ENCODE results near the gene DKK1.

The DKK1 gene, protein sequence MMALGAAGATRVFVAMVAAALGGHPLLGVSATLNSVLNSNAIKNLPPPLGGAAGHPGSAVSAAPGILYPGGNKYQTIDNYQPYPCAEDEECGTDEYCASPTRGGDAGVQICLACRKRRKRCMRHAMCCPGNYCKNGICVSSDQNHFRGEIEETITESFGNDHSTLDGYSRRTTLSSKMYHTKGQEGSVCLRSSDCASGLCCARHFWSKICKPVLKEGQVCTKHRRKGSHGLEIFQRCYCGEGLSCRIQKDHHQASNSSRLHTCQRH

DNA sequence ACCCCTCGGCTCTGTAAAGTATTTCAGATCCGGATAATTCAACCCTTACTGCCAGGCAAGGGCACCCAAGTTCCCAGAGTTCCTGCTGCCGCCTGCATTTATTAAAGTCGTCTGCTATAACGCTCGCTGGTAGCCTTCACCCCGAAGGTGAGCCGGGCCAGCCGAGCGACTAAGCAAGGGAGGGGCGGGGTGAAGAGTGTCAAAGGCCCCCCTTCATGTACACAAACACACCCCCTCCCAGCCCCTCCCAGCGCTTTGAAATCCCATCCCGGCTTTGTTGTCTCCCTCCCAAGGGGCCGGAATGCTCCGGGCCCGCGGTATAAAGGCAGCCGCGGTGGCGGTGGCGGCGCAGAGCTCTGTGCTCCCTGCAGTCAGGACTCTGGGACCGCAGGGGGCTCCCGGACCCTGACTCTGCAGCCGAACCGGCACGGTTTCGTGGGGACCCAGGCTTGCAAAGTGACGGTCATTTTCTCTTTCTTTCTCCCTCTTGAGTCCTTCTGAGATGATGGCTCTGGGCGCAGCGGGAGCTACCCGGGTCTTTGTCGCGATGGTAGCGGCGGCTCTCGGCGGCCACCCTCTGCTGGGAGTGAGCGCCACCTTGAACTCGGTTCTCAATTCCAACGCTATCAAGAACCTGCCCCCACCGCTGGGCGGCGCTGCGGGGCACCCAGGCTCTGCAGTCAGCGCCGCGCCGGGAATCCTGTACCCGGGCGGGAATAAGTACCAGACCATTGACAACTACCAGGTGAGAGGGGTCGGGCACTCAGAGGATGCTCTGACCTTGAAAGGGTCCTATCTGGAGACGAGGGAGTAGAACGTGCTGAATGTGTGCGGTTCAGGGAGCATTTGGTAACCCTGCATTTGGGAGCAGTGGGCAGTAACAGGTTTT, at the start of gene DKK1:
Gene DKK1, plus strand, starts transcription at position 349 of the 889 bp plus-strand sequence. Its CDS starts 154 bp downstream, at position 503.
- Mint-ChIP-seq H3K27ac (peak within 1 kb of the TSS in 2 of 3 experiments; percentile 51 to 71), H3K36me3 (ENCODE audit: low read depth) (no peaks in the 10 kb centered on the region), H3K9me3 (no peaks in the 10 kb centered on the region), H3K4me3 (peak within 1 kb of the TSS; percentile 80 to 91 (median 89)), H3K27me3 (ENCODE audit: low read depth) (peaks cover 77% of the 10 kb centered on the region), H3K4me1 (peaks cover 16% of the 10 kb centered on the region)
- TF ChIP-seq, protein P1, sequence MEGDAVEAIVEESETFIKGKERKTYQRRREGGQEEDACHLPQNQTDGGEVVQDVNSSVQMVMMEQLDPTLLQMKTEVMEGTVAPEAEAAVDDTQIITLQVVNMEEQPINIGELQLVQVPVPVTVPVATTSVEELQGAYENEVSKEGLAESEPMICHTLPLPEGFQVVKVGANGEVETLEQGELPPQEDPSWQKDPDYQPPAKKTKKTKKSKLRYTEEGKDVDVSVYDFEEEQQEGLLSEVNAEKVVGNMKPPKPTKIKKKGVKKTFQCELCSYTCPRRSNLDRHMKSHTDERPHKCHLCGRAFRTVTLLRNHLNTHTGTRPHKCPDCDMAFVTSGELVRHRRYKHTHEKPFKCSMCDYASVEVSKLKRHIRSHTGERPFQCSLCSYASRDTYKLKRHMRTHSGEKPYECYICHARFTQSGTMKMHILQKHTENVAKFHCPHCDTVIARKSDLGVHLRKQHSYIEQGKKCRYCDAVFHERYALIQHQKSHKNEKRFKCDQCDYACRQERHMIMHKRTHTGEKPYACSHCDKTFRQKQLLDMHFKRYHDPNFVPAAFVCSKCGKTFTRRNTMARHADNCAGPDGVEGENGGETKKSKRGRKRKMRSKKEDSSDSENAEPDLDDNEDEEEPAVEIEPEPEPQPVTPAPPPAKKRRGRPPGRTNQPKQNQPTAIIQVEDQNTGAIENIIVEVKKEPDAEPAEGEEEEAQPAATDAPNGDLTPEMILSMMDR (IDR thresholded peaks at IDR 0.05; ENCODE audit: unreplicated experiment in 3 of 3): peak; percentile 55 to 77 (median 62)

DNA sequence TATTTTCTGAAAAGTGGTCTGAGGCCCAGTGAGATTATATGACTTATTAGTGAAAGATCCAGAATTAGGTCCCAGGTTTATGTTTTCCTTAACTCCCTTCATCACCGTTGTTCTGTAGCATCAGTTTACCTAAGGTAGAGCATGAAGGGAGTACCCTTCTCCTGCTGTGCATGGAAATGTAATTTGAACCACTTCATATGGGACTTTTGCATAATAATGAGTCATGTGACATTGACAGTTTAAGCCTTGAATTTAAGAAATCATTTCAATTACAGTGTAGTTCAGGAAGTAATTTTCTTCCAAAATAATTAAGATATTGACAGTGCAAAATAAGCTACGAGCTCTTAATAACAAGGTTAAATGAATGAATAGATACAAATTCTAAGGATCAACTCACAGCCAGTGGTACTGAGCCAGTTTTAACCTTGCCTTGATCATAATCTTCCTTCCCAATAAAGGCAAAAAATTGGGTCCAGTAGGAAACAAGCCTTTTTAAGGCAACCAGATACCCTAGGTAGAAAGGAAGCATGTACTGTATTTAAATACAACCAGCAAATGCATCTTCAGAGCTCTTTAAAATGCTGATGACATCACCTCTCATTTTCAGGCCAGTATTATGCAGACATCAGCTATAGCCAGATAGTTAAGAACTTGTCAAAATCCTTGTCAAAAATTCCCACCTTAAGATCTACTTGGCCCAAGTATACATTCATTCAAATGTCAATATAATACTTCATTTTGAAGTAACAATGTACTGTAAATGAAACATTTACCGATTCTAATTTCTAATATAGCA, 48.8 kb upstream of the DKK1 start:
- no peak overlapping the region for H3K4me3 Mint-ChIP-seq
- no peaks in the 10 kb centered on the region for H3K27me3 Mint-ChIP-seq (ENCODE audit: low read depth)
- no peak overlapping the region for H3K27ac Mint-ChIP-seq
- TF ChIP-seq, protein P1 (IDR thresholded peaks at IDR 0.05; ENCODE audit: unreplicated experiment in 3 of 3): no peak
- peaks cover 4% of the 10 kb centered on the region for H3K4me1 Mint-ChIP-seq
- H3K9me3 Mint-ChIP-seq: no peaks in the 10 kb centered on the region
- no peaks in the 10 kb centered on the region for H3K36me3 Mint-ChIP-seq (ENCODE audit: low read depth)

DNA sequence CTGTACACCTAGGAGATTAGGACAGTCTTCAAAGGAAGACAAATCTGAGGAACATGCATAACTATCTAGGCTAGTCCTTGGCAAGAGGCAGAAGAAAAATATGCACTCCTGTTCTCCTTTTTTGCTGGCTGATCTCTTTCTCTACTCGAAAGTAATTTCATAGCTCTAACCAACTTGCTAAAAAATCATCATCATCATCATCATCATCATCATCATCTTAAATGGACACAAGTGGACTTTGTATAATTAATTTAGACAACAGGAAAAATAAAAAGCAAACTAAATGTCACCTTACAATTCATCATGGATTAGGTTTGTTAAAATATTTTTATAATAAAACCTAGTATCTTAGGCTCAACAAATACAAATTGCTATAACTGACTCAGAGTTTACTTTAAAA, 47.2 kb upstream of the DKK1 start:
- no peak overlapping the region for H3K4me3 Mint-ChIP-seq
- no peaks in the 10 kb centered on the region for H3K36me3 Mint-ChIP-seq (ENCODE audit: low read depth)
- no peaks in the 10 kb centered on the region for H3K27me3 Mint-ChIP-seq (ENCODE audit: low read depth)
- H3K27ac Mint-ChIP-seq: no peak overlapping the region
- no peaks in the 10 kb centered on the region for H3K4me1 Mint-ChIP-seq
- TF ChIP-seq, protein P1 (IDR thresholded peaks at IDR 0.05; ENCODE audit: unreplicated experiment in 3 of 3): no peak
- H3K9me3 Mint-ChIP-seq: peaks cover 4% of the 10 kb centered on the region

DNA sequence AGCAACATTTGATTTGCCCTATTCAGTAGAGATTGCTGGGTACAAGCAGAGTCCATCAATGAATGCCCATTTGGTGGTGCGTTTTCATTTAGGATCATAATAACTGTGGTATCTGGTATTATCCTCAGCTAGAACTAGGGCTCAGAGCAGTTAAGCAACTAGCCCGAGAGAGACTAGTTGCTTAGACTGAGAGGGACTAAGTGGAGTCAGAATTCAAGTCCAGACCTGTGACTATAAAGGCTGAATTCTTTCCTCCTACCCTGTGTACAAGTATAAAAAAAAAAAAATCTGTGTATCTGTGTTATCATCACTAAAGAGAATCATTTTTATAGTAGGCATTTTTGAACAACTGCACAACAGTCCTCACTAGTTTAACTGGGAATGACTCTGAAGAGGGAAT, 45.3 kb upstream of the DKK1 start:
- no peak overlapping the region for H3K27ac Mint-ChIP-seq

DNA sequence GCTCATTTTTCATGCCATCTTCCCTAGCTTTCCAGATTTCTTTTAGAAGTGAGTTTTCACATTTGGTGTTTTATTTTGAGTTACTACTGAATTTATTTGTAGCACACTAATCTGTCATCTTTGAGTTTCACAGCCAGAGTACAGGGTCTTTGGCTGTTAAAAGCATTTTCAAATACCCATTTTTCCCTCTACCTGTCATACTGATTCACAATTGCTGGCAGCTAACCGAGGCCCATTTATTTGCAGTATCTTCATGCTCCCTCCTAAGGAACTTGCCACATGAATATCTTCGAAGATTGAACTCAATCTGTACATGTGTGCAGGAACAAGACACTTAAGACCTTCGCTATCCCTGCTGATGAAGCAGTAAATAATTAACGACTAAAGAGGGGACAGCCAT, 44.8 kb upstream of the DKK1 start:
- Mint-ChIP-seq H3K4me1 (no peaks in the 10 kb centered on the region), H3K27me3 (ENCODE audit: low read depth) (no peaks in the 10 kb centered on the region), H3K36me3 (ENCODE audit: low read depth) (peaks cover 2% of the 10 kb centered on the region), H3K4me3 (no peak overlapping the region), H3K9me3 (peaks cover 4% of the 10 kb centered on the region), H3K27ac (no peak overlapping the region)
- TF ChIP-seq, protein P1 (IDR thresholded peaks at IDR 0.05; ENCODE audit: unreplicated experiment in 3 of 3): no peak

More for the DNA sequence above, 45.3 kb upstream of the DKK1 start:
- Mint-ChIP-seq H3K4me3 (no peak overlapping the region), H3K36me3 (ENCODE audit: low read depth) (no peaks in the 10 kb centered on the region), H3K4me1 (no peaks in the 10 kb centered on the region), H3K9me3 (peaks cover 4% of the 10 kb centered on the region), H3K27me3 (ENCODE audit: low read depth) (no peaks in the 10 kb centered on the region)
- TF ChIP-seq, protein P1 (IDR thresholded peaks at IDR 0.05; ENCODE audit: unreplicated experiment in 3 of 3): no peak

All from nephron (organoid).